Gastrocnemius medialis (tissue), 4 donors: ENCODE data around the gene GPR143. TPM values are rescaled to one million over a fixed set of nuclear protein-coding genes. Genes with fewer than 3 reads are reported as not detected.
"Not testable (repeated sequence)": the region's sequence is repeated elsewhere in the genome, so short reads cannot be mapped to it uniquely, and the experiment has no call there.

Source experiments
- ATAC-seq, 2 donors: fragments of 150-250 bp; one replicate each; pipeline ENCODE4 v1.9.1; 2016
- DNase-seq, 2 donors: peaks; one replicate each; pipeline ENCODE4 v3.0.0-alpha.2; 2019
- H3K27ac ChIP-seq, 4 donors: fragments of 200-600 bp; sonication (generic); 1 replicate in 1 of 4; 2 replicates in 3 of 4; pipeline ENCODE4 v1.5.1; 2016 to 2018; ENCODE audit warnings: mild to moderate bottlenecking in 2 of 4, moderate library complexity in 1 of 4
- H3K27me3 ChIP-seq, 3 donors: fragments of 200-600 bp; sonication (generic) in 2 of 3; 1 replicate in 1 of 3; 2 replicates in 2 of 3; pipeline versions ENCODE4 v1.5.1 to v1.6.0; 2016 to 2019; ENCODE audit warnings: mild to moderate bottlenecking in 1 of 3, moderate library complexity in 1 of 3
- H3K36me3 ChIP-seq, 2 donors: fragments of 200-600 bp; sonication (generic) in 1 of 2; one replicate each; pipeline ENCODE4 v1.5.1; 2017 to 2018
- H3K4me1 ChIP-seq, 2 donors: fragments of 200-600 bp; sonication (generic) in 1 of 2; one replicate each; pipeline ENCODE4 v1.5.1; 2016 to 2017; ENCODE audit warnings: mild to moderate bottlenecking in 2 of 2
- H3K4me3 ChIP-seq, 4 donors: fragments of 200-600 bp; sonication (generic) in 3 of 4; 1 replicate in 1 of 4; 2 replicates in 3 of 4; pipeline ENCODE4 v1.5.1; 2016 to 2019; ENCODE audit warnings: mild to moderate bottlenecking in 2 of 4
- H3K9me3 ChIP-seq, 3 donors: fragments of 200-600 bp; sonication (generic) in 2 of 3; 1 replicate in 1 of 3; 2 replicates in 2 of 3; pipeline ENCODE4 v1.5.1; 2016 to 2019
- POLR2A ChIP-seq, 2 donors: fragments of 450-650 bp; IDR thresholded peaks; one replicate each; pipeline ENCODE4 v1.6.1; 2017; ENCODE audit warnings: antibody characterized with exemption in 2 of 2, mild to moderate bottlenecking in 2 of 2, moderate library complexity in 2 of 2
- in situ Hi-C, 4 donors: fragments of 200-750 bp; cut with MboI; loops; one replicate each; pipeline versions ENCODE4 v1.15.0 to v1.8.0; 2017; ENCODE audit warnings: low sequenced_read_pairs in 4 of 4
- intact Hi-C: fragments of 100-400 bp; cut with DNase I; formaldehyde crosslinking; loops from one replicate; pipeline ENCODE4 v1.15.1; 2023; ENCODE audit warnings: low total_unique reads
- total RNA-seq, 4 donors: library from RNA; depleted of rRNA; stranded (reverse); fragments of >200 nt; gene quantifications; one replicate each; pipeline versions ENCODE4 v1.1.0 to v1.2.3, GENCODE V29; 2016
- TF ChIP-seq, protein P1 (sequence below), 5 experiments: fragments of 450-650 bp in 3 of 5; fragments of 200-600 bp in 2 of 5; sonication (generic) in 2 of 5; IDR thresholded peaks in 4 of 5; conservative IDR thresholded peaks in 1 of 5; 1 replicate in 4 of 5; 2 replicates in 1 of 5; pipeline ENCODE4 v1.5.1; 2016 to 2019; ENCODE audit warnings: antibody characterized with exemption in 5 of 5, mild to moderate bottlenecking in 3 of 5, moderate library complexity in 3 of 5

Gene GPR143
- total RNA-seq: not detected

DNA sequence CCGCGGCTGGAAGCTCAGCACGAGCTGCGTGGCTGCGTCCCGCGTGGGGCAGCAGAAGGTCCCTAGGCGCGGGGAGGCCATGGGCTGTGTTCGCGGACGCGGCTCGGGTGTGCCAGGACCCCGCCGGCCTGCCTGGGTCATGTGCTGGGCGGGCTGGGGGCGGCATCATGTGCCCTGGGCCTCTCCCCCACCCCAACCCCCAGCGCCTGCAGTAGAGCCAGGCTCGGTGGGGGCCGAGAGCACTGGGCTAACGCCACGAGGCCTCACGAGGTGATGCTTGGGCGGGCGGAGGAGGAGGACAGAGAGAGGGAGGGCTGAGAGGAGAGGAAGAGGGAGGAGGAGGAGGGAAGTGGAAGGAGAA, at the start of gene GPR143:
Gene GPR143, minus strand, starts transcription at position 111 of the 361 bp plus-strand sequence. Its CDS starts 30 bp downstream, at position 81.
- H3K4me1 ChIP-seq: no peaks in the 10 kb centered on the region
- ATAC-seq (no peak), DNase-seq (no peak)
- no peaks in the 10 kb centered on the region for H3K36me3 ChIP-seq
- no peak within 1 kb of the TSS for H3K4me3 ChIP-seq
- H3K27ac ChIP-seq: no peak within 1 kb of the TSS
- intact Hi-C loops (no loop called here), in situ Hi-C loops (no loop called here)
- no peaks in the 10 kb centered on the region for H3K9me3 ChIP-seq
- peaks cover 0 to 12% (median 0%) of the 10 kb centered on the region in 3 donors for H3K27me3 ChIP-seq
- TF ChIP-seq, protein P1, sequence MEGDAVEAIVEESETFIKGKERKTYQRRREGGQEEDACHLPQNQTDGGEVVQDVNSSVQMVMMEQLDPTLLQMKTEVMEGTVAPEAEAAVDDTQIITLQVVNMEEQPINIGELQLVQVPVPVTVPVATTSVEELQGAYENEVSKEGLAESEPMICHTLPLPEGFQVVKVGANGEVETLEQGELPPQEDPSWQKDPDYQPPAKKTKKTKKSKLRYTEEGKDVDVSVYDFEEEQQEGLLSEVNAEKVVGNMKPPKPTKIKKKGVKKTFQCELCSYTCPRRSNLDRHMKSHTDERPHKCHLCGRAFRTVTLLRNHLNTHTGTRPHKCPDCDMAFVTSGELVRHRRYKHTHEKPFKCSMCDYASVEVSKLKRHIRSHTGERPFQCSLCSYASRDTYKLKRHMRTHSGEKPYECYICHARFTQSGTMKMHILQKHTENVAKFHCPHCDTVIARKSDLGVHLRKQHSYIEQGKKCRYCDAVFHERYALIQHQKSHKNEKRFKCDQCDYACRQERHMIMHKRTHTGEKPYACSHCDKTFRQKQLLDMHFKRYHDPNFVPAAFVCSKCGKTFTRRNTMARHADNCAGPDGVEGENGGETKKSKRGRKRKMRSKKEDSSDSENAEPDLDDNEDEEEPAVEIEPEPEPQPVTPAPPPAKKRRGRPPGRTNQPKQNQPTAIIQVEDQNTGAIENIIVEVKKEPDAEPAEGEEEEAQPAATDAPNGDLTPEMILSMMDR (IDR thresholded peaks at IDR 0.05 in 4 of 5, conservative IDR thresholded peaks at IDR 0.05 in 1 of 5): no peak
- no peak for TF ChIP-seq POLR2A (IDR thresholded peaks at IDR 0.05)

DNA sequence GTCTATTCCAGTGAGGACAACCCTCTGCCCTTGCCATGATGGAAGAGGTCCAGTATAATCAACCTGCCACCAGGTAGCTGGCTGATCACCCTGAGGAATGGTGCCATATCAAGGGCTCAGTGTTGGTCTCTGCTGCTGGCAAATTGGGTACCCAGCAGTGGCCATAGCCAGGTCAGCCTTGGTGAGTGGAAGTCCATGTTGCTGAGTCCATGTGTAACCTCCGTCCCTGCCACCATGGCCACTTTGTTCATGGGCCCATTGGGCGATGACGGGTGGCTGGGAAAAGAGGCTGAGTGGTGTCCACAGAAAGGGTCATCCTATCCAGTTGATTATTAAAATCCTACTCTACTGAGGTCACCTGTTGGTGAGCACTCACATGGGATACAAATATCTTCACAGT, 45.4 kb upstream of the GPR143 start:
- H3K27me3 ChIP-seq, H3K27ac ChIP-seq, ATAC-seq, DNase-seq, intact Hi-C loops, H3K9me3 ChIP-seq, H3K4me1 ChIP-seq, H3K36me3 ChIP-seq, H3K4me3 ChIP-seq: not testable (repeated sequence)
- in situ Hi-C loops: loop anchor here in 1 of 4 donors (25.0 kb wide), 1 partner anchor 101 kb away; no protein-coding TSS in a partner anchor

- in situ Hi-C loops: loop anchor here in 1 of 4 donors (25.0 kb wide), 1 partner anchor 102 kb away; no protein-coding TSS in a partner anchor
- DNase-seq, ATAC-seq, H3K4me1 ChIP-seq, H3K27me3 ChIP-seq, H3K4me3 ChIP-seq, H3K9me3 ChIP-seq, H3K27ac ChIP-seq, intact Hi-C loops, H3K36me3 ChIP-seq: not testable (repeated sequence)
These were observed 44.2 kb upstream of the GPR143 start for GRCh38 chrX:9809876-9810275.

DNA sequence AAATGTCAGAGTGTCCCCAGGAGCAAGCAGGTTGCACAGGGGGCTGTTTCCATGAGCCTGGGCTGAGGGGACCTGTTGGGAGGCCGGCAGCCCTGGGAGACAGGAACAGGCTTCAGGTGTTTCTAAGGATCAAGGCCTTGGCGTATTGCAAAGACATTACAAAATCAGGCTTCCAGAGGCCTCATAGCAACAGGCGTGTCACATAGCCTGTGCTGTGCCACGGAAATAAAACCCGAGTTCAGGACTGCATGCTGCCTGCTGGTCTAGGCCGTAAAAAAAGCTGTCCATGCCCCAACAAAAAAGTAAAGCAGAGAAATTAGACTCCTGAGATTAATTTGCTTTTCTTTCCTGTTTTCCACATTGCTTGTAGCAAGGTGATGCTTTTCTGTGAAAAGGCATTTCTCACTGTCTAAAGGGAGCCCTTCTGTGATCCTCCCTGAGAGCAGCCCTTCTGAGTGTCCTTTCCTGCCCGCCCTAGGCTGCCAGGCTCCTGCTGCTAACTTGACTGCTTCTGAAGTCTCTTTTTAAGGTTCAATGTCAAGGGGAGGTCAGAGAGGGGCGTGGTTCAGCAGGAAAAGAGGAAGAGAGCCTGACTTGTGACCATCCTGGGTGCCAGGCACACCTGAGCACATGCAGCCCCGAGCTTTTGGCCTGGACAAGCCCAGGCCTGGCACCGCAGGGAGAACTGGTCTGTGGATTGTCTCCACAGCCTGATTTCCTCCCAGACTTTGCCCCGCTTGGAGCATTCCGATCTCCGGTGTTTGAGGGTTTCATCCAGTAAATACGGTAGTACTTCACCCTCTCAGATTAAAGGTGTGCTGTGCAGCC, 41.9 kb upstream of the GPR143 start:
- Histone ChIP-seq H3K36me3 (no peaks in the 10 kb centered on the region), H3K4me3 (no peak overlapping the region), H3K27me3 (no peaks in the 10 kb centered on the region), H3K27ac (no peak overlapping the region), H3K9me3 (no peaks in the 10 kb centered on the region), H3K4me1 (no peaks in the 10 kb centered on the region)
- in situ Hi-C loops (loop anchor here in 1 of 4 donors (25.0 kb wide), 1 partner anchor 105 kb away; no protein-coding TSS in a partner anchor), intact Hi-C loops (no loop called here)
- no peak for TF ChIP-seq POLR2A (IDR thresholded peaks at IDR 0.05)
- TF ChIP-seq, protein P1 (IDR thresholded peaks at IDR 0.05 in 4 of 5, conservative IDR thresholded peaks at IDR 0.05 in 1 of 5): no peak
- no peak for DNase-seq
- ATAC-seq: no peak

DNA sequence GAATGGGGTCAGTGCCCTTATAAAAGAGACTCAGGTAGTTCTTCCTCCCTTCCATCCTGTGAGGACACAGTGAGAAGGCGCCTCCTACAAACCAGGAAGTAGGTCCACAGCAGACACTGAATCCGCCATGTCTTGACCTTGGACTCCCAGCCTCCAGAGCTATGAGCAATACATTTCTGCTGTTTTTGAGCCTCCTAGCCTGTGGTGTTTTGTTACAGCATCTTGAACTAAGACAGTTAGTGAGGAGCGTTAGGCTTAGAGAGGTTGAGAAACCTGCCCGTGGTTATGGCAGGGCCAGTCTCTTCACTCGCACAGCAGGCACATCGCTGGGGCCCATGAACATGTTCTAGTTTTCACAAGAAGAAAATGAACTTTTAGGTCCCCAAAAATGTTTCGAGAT, 40.3 kb upstream of the GPR143 start:
- H3K9me3 ChIP-seq: no peaks in the 10 kb centered on the region
- H3K4me1 ChIP-seq: no peaks in the 10 kb centered on the region
- H3K27me3 ChIP-seq: no peaks in the 10 kb centered on the region
- in situ Hi-C loops (loop anchor here in 1 of 4 donors (25.0 kb wide), 1 partner anchor 106 kb away; no protein-coding TSS in a partner anchor), intact Hi-C loops (no loop called here)
- H3K27ac ChIP-seq: no peak overlapping the region
- ATAC-seq: no peak
- no peak for TF ChIP-seq POLR2A (IDR thresholded peaks at IDR 0.05)
- TF ChIP-seq, protein P1 (IDR thresholded peaks at IDR 0.05 in 4 of 5, conservative IDR thresholded peaks at IDR 0.05 in 1 of 5): no peak
- no peak for DNase-seq
- H3K36me3 ChIP-seq: no peaks in the 10 kb centered on the region
- no peak overlapping the region for H3K4me3 ChIP-seq
